Measurements from ENCODE around the gene RB1.
"Not testable (repeated sequence)": the region's sequence is repeated elsewhere in the genome, so short reads cannot be mapped to it uniquely, and the experiment has no call there.

RB1 gene

GRCh38 chr13:48410199-48410598 lies 106.6 kb downstream of the RB1 start:
- DNase-seq (ENCODE audit: low read depth in 2 of 2), result no peak

GRCh38 chr13:48411147-48411794 lies 107.7 kb downstream of the RB1 start:
- DNase-seq (ENCODE audit: low read depth in 2 of 2), result no peak

GRCh38 chr13:48411841-48412531 lies 108.4 kb downstream of the RB1 start:
- DNase-seq (ENCODE audit: low read depth in 2 of 2), result no peak

- no peak for DNase-seq (ENCODE audit: low read depth in 2 of 2)
These were observed 109.4 kb downstream of the RB1 start, which contains the start of gene LPAR6 for GRCh38 chr13:48412881-48413351. TSS of gene LPAR6 (minus strand) at chr13:48413113. CDS start at chr13:48412423, 690 bp downstream.

GRCh38 chr13:48414501-48414900 lies 111.0 kb downstream of the RB1 start:
- DNase-seq (ENCODE audit: low read depth in 2 of 2), result no peak

GRCh38 chr13:48415516-48415915 lies 112.0 kb downstream of the RB1 start:
- DNase-seq (ENCODE audit: low read depth in 2 of 2), result no peak

GRCh38 chr13:48422003-48422402 lies 118.5 kb downstream of the RB1 start:
- DNase-seq (ENCODE audit: low read depth in 2 of 2), result not testable (repeated sequence)

GRCh38 chr13:48424212-48424611 lies 120.7 kb downstream of the RB1 start:
- DNase-seq (ENCODE audit: low read depth in 2 of 2), result no peak

- no peak for DNase-seq (ENCODE audit: low read depth in 2 of 2)
These were observed 122.5 kb downstream of the RB1 start for GRCh38 chr13:48426052-48426451.

GRCh38 chr13:48426755-48427298 lies 123.3 kb downstream of the RB1 start:
- DNase-seq (ENCODE audit: low read depth in 2 of 2), result not testable (repeated sequence)

- no peak for DNase-seq (ENCODE audit: low read depth in 2 of 2)
These were observed 125.5 kb downstream of the RB1 start for GRCh38 chr13:48429036-48429435.

GRCh38 chr13:48429886-48430285 lies 126.3 kb downstream of the RB1 start:
- DNase-seq (ENCODE audit: low read depth in 2 of 2), result no peak

- no peak for DNase-seq (ENCODE audit: low read depth in 2 of 2)
These were observed 127.9 kb downstream of the RB1 start for GRCh38 chr13:48431431-48431830.

- DNase-seq (ENCODE audit: low read depth in 2 of 2), result no peak
These were observed 128.6 kb downstream of the RB1 start for GRCh38 chr13:48431987-48432615.

GRCh38 chr13:48434200-48434599 lies 130.6 kb downstream of the RB1 start:
- DNase-seq (ENCODE audit: low read depth in 2 of 2), result no peak

GRCh38 chr13:48436661-48437288 lies 133.2 kb downstream of the RB1 start:
- DNase-seq (ENCODE audit: low read depth in 2 of 2), result no peak

- DNase-seq (ENCODE audit: low read depth in 2 of 2), result no peak
These were observed 133.8 kb downstream of the RB1 start for GRCh38 chr13:48437371-48437770.

- DNase-seq (ENCODE audit: low read depth in 2 of 2), result no peak
These were observed 140.1 kb downstream of the RB1 start for GRCh38 chr13:48443442-48444208.

- DNase-seq (ENCODE audit: low read depth in 2 of 2), result no peak
These were observed 142.9 kb downstream of the RB1 start for GRCh38 chr13:48446464-48446863.

- no peak for DNase-seq (ENCODE audit: low read depth in 2 of 2)
These were observed 144.9 kb downstream of the RB1 start for GRCh38 chr13:48448285-48448958.
